ENCODE data around the gene HNF4A.

Gene HNF4A

DNA sequence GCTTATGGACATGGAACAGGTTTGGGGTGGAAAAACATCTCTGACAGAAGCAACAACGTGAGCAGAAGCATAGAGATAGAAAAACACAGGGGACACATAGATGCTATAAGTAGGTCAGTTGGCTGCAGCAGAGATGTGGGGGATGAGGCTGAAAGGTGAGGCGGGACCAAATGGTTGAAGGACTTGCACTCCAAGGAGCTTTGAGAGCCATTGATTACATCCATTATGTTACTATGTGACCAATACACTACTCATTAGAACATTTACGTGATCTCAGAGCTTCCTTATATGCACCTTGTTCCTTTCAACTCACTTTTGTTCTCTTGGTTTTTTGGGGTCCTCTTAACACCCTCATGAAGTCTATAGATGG, 72.3 kb downstream of the HNF4A start:
- DNase-seq = no peak

DNA sequence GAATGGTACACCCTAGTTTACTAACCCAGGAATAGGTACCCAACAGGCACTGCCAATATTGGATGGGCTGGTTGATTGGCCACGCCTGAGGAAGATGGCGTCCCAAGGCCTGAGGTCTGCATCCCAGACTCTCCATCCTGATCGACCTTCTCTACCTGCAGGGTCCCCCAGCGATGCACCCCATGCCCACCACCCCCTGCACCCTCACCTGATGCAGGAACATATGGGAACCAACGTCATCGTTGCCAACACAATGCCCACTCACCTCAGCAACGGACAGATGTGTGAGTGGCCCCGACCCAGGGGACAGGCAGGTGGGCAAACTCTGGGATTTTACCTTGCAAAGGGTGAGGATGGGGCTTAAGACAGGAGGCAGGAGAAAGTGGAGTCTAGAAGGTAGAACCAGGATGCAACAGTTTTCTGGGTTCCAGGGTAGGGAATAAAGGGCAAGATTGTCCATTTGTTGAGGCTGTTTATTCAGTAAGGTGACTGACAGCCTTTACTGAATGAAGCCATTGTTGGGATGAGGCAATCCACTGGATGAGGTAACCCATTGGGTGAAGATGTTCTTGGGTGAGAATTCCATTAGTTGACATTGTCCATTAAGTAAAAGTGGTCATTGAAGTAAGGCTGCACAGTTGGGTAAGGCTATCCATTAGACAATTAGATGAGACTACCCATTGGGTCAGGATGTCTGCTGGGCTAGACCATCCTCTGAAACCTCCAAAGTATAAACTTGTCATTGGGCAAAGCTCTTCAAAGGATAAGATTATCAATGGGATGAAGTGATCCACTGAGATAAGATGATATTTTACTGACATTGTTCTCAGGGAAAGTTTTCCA, 72.9 kb downstream of the HNF4A start:
- DNase-seq = no peak

DNA sequence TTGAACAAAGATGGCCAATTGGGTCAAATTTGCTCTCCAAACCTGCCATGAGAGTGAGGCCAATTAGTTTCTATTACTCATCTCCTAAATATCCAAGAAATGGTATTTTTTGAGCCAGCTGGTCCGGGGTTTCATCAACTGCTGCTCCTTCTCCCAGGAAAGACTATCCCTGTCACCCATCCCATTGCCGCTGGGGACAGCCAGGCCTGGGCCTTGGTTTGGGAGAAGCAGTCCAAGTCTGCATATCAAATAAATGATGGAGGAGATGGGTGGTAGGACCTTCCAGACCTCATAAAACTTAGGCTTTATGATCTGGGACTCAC, 73.5 kb downstream of the HNF4A start:
- DNase-seq = no peak

DNA sequence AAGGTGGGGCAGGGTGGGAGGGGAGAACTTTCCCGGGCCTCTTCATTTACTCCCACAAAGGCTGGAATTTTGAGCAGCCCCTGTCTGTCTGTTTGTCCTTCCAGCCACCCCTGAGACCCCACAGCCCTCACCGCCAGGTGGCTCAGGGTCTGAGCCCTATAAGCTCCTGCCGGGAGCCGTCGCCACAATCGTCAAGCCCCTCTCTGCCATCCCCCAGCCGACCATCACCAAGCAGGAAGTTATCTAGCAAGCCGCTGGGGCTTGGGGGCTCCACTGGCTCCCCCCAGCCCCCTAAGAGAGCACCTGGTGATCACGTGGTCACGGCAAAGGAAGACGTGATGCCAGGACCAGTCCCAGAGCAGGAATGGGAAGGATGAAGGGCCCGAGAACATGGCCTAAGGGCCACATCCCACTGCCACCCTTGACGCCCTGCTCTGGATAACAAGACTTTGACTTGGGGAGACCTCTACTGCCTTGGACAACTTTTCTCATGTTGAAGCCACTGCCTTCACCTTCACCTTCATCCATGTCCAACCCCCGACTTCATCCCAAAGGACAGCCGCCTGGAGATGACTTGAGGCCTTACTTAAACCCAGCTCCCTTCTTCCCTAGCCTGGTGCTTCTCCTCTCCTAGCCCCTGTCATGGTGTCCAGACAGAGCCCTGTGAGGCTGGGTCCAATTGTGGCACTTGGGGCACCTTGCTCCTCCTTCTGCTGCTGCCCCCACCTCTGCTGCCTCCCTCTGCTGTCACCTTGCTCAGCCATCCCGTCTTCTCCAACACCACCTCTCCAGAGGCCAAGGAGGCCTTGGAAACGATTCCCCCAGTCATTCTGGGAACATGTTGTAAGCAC, 74.1 kb downstream of the HNF4A start:
- no peak for DNase-seq

DNA sequence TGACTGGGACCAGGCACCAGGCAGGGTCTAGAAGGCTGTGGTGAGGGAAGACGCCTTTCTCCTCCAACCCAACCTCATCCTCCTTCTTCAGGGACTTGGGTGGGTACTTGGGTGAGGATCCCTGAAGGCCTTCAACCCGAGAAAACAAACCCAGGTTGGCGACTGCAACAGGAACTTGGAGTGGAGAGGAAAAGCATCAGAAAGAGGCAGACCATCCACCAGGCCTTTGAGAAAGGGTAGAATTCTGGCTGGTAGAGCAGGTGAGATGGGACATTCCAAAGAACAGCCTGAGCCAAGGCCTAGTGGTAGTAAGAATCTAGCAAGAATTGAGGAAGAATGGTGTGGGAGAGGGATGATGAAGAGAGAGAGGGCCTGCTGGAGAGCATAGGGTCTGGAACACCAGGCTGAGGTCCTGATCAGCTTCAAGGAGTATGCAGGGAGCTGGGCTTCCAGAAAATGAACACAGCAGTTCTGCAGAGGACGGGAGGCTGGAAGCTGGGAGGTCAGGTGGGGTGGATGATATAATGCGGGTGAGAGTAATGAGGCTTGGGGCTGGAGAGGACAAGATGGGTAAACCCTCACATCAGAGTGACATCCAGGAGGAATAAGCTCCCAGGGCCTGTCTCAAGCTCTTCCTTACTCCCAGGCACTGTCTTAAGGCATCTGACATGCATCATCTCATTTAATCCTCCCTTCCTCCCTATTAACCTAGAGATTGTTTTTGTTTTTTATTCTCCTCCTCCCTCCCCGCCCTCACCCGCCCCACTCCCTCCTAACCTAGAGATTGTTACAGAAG, 75.0 kb downstream of the HNF4A start:
- no peak for DNase-seq

DNA sequence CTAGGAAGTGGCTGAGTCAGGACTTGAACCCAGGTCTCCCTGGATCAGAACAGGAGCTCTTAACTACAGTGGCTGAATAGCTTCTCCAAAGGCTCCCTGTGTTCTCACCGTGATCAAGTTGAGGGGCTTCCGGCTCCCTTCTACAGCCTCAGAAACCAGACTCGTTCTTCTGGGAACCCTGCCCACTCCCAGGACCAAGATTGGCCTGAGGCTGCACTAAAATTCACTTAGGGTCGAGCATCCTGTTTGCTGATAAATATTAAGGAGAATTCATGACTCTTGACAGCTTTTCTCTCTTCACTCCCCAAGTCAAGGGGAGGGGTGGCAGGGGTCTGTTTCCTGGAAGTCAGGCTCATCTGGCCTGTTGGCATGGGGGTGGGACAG, 75.6 kb downstream of the HNF4A start:
- DNase-seq = no peak

DNA sequence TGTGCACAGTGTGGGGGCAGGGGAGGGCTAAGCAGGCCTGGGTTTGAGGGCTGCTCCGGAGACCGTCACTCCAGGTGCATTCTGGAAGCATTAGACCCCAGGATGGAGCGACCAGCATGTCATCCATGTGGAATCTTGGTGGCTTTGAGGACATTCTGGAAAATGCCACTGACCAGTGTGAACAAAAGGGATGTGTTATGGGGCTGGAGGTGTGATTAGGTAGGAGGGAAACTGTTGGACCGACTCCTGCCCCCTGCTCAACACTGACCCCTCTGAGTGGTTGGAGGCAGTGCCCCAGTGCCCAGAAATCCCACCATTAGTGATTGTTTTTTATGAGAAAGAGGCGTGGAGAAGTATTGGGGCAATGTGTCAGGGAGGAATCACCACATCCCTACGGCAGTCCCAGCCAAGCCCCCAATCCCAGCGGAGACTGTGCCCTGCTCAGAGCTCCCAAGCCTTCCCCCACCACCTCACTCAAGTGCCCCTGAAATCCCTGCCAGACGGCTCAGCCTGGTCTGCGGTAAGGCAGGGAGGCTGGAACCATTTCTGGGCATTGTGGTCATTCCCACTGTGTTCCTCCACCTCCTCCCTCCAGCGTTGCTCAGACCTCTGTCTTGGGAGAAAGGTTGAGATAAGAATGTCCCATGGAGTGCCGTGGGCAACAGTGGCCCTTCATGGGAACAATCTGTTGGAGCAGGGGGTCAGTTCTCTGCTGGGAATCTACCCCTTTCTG, 76.2 kb downstream of the HNF4A start:
- DNase-seq = no peak

DNA sequence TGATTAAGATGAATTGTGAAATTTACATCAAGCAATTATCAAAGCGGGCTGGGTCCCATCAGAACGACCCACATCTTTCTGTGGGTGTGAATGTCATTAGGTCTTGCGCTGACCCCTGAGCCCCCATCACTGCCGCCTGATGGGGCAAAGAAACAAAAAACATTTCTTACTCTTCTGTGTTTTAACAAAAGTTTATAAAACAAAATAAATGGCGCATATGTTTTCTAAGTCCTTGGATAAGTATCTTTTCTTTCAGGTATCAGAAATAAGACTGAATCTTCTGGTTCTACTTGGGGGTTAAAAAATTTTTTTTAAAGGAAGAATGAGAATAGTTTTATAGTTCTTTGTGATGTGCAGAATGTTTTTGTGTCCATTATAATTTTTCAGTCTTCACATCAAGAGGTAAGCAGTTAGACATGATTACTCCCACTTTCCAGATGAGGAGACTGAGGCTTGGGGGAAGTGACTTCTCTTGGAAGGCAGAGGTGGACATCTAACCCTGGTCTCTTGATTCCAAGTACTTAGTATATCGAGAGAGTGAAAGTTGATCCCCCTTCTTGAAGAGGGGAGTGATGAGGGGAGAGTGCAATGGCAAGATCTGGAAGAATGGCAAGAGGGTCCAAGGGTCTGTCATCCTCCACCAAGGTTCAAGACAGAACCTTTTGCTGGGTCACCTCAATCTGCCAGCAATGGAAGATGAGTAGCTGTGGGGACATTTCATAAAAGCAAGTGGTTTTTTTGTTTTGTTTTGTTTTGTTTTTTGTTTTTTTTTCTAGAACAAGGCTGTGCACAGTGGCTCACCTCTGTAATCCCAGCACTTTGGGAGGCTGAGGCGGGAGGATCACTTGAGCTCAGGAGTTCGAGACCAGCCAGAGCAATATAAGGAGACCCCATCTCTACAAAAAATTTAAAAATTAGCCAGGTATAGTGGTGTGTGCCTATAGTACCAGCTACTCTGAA, 77.4 kb downstream of the HNF4A start:
- no peak for DNase-seq

DNA sequence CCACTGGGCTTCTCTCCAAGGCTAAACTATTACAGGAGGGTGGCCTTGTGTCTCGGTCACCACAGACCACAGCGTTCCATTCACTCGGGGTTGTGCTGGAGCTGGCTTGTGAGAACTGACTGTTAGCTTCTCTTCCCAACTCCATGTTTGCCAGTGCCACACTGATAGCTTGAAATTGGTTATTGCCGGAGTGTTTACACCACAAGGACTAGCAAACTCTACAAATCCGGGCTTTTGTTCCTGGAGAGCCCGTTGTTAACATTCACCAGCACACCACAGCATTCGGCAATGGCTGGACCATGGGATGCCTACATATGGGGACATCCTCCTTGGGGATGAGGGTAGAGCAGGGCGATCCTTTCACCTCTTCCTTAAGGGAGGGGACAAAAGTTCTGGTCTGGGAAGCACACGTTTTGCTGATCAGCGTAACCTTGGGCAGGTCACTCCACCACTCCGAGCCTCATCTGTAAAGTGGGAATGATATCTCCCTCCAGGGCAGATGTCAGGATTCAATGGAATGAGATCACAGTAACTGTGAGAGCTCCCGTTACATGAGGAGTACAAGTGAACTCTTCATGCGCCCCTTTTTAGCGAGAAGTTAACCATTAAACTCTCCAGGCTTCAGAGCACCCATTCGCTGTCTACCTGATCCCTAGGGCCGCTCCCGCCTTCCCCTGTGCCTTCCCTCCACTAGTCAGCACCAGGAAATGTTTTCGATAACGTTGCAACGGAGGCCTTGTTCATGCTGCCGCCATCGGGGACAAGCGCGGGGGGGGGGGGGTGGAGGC, 78.4 kb downstream of the HNF4A start:
- DNase-seq = no peak

DNA sequence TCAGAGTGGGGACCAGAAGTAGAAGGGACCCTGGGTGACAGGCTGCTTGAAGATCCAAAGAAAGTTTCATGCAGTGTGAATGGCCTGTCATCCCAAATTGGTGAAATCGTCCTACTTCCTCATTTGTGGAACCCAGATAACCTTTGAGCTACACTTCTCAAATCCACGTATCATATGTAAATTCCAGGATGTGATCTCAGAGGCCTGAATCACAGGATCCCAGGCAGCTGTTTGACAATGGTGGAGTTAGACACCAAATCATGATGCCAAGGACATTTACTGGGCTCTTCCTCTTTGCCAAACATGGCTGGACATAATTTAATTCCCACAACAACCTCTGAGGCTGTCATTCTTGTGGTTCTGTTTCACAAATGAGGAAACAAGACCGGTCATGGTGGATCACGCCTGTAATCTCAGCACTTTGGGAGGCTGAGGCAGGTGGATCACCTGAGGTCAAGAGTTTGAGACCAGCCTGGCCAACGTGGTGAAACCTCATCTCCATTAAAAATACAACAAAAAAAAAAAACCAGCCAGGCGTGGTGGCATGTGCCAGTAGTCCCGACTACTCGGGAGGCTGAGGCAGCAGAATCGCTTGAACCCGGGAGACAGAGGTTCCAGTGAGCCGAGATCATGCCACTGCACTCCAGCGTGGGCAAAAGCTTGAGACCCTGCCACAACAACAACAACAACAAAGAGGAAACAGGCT, 80.3 kb downstream of the HNF4A start:
- DNase-seq = no peak

DNA sequence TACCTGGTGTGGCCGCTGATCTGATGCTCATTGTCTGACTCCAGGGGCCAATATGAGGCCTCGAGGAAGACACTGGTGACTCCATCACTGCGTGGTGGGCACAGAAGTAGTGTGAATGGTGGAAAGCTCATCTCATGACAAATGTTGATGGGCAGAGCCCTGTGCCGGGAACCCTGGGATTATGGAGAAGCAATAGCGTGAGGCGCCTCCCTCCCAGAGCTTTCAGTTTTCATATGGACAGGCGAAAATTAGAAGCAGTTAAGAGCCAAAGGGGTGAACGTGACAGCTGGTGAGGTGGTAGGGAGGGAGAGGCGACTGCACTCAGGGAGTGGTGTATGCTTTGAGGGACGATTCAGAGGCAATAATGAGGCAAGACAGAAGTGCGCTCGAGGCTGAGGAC, 80.9 kb downstream of the HNF4A start:
- DNase-seq = no peak

DNA sequence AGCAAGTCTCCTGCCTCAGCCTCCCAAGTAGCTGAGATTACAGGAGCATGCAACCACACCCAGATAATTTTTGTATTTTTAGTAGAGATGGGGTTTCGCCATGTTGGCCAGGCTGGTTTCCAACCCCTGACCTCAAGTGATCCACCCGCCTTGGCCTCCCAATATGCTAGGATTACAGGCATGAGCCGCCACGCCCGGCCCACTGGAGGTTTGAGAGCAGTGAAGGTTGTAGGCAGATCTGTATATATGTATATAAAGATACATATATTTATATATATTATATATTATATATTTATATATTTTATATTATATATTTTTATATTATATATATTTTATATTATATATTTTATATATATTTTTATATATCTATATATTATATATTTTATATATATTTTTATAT, 82.0 kb downstream of the HNF4A start:
- DNase-seq = no peak

DNA sequence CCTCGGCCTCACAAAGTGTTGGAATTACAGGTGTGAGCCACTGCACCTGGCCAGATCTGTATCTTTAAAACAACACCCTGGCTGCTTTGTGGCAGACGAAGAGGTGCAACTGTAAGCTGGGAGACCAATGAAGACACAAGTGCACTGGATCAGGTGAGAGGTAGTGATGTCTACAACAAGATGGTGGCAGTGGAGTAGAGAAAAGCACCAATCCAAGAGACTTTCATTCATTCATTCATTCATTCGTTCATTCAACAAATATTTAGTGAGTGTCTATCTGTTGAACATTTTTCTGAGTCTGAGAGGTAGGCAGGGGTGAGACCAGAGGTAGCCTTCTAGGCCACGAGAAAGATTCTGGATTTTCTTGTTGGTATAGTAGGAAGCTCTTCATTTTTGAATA, 83.3 kb downstream of the HNF4A start:
- no peak for DNase-seq

DNA sequence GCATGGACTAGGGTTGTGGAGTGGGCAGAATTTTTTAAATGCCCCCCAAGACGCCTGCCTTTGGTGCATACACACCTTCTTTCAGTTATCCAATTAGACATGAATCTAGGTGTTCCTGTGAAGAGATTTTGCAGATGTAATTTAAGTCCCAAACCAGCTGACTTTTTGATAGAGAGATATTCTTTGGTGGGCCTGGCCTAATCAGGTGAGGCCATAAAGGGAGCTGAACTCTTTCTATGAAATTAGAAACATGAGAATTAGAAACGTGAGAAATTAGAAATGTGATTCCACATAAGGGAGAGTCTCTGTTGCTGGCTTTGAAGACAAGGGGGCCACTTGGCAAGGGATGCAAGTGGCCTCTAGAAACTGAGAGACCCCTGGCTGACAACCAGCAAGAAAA, 83.8 kb downstream of the HNF4A start:
- DNase-seq = no peak

DNA sequence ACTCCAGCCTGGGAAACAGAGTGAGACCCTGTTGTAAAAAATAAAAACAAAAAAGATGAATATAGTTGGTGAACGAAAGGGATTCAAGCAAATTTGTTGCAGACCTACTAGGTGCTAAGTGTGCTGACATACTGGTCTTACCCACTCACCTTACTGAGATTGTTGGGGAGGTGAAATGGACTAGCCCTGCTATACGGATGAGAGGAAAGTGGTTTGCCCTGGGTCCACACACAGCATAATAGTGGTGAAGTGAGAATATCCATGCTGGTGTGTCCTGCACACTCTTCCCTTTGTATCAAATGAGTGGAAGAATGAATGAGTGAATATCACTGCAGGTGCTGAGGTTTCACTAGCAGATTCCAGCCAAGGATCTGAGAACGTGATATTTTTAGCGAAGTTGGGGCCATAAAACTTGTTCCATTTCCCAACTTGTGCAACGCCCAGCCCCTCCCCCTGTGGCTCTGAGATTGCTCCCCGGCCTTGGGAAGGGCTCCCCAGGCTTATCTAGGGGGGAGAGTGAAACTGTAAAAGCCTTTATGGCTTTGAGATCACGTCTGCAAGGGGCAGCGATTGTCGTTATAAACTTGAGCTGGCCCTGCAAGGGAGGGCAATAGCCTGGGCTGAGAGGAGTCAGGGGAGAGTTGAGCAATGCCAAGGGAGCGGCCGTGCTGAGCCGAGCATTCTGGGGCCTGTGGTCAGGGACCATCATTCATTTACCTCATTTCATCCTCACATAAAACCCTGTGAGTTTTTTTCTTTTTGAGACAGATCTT, 87.0 kb downstream of the HNF4A start:
- no peak for DNase-seq

DNA sequence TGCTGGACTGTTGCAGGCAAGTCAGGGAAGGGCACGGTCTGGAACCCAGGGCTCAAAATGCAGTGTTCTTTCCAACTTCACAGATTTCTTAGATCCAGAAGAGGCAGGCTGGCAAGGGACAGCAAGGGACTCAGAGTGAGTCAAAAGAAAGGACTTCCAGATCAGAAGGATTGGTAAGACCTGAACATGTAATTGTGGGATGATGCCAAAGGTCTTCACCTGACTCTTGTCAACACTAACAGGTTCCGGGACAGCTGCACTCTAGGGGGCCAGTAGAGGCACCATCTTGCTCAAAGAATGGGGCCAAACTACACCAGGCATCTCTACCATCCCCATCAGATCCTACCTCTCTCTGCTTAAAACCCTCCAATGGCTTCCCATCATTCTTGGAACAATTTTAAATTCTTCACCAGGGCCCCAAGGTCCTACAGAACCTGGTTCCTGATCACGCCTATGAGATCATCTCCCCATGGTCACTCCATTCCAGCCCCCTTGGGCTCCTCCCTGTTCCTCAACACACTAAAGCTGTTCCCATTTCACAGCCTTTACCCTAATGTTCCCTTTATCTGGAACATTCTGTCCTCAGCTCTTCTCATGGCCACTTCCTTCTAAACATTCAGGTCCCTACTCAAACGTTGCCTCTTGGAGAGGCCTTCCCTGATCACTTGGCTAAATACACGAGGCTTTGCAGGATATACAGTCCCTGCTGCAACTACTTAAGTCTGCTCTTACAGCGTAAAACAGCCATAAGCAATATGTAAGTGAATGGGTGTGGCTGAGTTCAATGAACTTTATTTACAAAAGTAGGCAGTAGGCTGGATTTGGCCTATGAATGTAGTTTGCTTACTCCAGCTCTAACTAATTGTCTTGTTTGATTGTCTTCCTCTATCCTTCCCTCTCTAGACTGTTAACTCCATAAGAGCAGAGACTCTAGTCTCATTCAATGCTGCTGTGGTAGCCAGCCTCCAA, 90.5 kb downstream of the HNF4A start:
- no peak for DNase-seq

DNA sequence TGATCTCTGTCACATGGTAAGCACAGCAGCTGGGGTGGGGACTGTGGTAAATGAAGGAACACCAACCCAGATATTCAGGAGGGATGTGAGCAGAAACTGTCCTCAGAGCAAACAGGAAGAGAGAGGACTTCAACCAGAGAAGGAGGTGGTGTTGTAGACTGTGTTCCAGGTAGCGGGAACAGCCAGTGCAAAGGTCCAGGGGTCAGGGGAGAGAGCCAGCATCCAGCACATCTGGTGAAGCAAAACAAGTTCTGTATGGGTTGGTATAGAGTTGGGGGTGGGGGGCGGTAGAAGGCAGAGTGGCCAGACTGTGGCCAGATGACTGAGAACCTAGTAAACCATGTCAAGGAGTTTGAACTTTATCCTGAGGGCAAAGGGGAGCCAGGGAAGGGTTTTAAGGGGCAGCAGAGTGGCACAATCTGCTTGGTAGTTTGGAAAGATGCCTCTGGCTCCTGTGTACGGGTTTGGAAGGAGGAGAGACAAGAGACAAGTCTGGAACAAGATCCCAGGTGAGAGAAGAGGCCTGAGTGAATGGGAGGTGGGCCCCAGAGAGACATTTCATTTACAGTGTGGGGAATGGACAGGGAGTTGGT, 92.4 kb downstream of the HNF4A start:
- no peak for DNase-seq

Data from midbrain (tissue), 1 donor.